ENCODE measurements around the gene MDH2.
"Not testable (repeated sequence)": the region's sequence is repeated elsewhere in the genome, so short reads cannot be mapped to it uniquely, and the experiment has no call there.

Gene MDH2

DNA sequence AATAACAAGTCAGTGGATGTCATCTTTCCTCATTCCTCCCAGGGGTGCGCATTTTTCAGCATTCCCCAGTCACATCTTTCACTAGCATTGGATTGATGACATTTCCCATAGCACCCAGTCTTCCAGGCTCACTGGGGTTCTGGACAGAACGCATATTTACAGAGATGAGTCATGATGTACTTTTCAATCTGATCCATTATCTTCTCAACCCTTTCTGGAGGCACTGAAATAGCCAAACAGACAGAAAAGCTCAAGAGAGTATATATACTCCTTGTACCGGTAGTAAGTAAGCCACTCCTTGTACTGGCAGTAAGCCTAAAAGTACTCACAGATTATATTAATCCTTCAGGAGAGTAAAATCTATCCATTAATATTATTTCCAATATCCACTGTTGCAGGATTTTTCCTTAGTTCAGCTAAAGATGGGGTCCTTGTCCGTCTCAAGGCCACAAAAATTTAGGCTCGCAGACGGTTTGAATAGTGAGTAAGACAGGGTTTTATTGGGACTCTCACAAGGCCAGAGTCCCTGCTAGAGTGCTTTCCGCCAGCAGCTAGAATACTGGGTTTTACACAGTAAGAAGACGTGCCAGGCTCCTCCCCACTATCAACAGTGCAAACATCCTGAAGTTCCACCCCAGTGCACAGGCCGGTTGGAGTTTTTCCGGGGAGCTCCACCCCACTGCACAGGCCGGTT, 60.8 kb downstream of the MDH2 start:
- DNase-seq (ENCODE audit: low spot score), result no peak

- not testable (repeated sequence) for DNase-seq (ENCODE audit: low spot score)
Observed at GRCh38 chr7:76113042-76113630, 65.2 kb downstream of the MDH2 start.

DNA sequence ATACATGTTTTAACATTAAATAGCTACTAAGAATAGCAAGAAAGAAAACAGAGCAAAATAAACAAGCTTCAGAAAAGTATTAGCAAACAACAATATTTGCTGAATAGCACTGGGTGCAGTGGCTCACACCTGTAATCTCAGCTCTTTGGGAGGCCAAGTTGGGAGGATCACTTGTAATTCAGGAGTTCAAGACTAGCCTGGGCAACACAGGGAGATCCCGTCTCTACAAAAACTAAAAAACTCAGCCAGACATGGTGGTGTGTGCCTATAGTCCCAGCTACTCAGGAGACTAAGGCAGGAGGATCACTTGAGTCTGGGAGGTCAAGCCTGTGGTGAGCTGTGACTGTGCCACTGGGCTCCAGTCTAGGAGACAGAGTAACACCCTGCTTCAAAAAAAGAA, 66.8 kb downstream of the MDH2 start:
- not testable (repeated sequence) for DNase-seq (ENCODE audit: low spot score)

Small RNA genes within 50 kb of the gene (small RNA-seq; reads per million reads assigned to genes)
- gene RNU6-863P, result 0 reads per million in 2 experiments
